ENCODE measurements around the gene CRMP1. TPM values are rescaled to one million over a fixed set of nuclear protein-coding genes. Genes with fewer than 3 reads are reported as not detected.

The CRMP1 gene
- total and polyA plus RNA-seq, 2 of the 8 experiments (the other 6 are each of a cell fraction or from before 2014, with no cell fraction given): 120 to 131 TPM

DNA sequence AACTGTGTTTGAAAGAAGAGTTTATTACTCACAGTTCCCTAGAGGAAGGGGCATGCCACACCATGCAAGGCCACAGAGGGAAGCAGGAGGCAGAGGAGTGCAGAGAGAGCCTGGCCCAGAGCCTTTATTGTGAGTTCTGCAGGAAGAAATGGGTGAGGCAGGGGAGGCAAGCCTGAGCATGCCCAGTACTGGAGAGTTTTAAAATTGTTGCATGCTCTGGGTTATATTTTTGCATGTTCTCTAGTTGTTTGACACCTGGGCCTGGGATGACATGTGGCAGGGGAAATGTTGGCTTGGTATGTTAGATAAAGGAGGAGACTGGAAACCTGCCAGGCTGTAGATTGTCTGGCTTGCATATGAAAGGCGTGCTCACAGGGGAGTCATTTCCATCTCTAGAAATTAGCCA, 19.7 kb upstream of the CRMP1 start:
- POLR2A ChIA-PET (ENCODE audit: partially characterized antibody): interaction anchor here (0.9 to 1.3 kb wide), 4 partner anchors 9 to 19 kb away, joined by 3 to 6 read pairs (median 3); no protein-coding TSS in a partner anchor
- Histone ChIP-seq H3K36me3 (ENCODE audit: control insufficient read depth in 2 of 4, insufficient read depth in 4 of 4, low read length in 3 of 4) (no peaks in the 10 kb centered on the region), H3K4ac (replicated peaks; ENCODE audit: insufficient read length, low read depth, low read length) (no peak overlapping the region), H4K5ac (ENCODE audit: insufficient read length, low read depth, low read length) (no peak overlapping the region), H4K8ac (ENCODE audit: extremely low read depth, insufficient read depth, low read length) (no peak overlapping the region), H3K4me3 (ENCODE audit: extremely low read depth in 1 of 4, insufficient read depth in 2 of 4, low read depth in 3 of 4, low read length in 4 of 4) (no peak overlapping the region), H2BK12ac (ENCODE audit: low read depth, low read length) (no peak overlapping the region), H2BK15ac (ENCODE audit: low read length) (no peak overlapping the region), H4K91ac (replicated peaks; ENCODE audit: insufficient read length, low read length) (no peak overlapping the region), H2AK5ac (ENCODE audit: low read depth, low read length) (no peak overlapping the region), H2BK5ac (ENCODE audit: low read depth, low read length) (0 out of 2 replicates have a peak overlapping the region, but pooled peaks have one; percentile 3), H3K4me2 (ENCODE audit: insufficient read depth in 1 of 2, low read depth in 2 of 2, low read length in 2 of 2) (peak overlapping the region; percentile 37 to 50; a peak in 1 of 4 replicates), H3K27me3 (replicated peaks in 1 of 4; ENCODE audit: control insufficient read depth in 3 of 4, extremely low read depth in 1 of 4, insufficient read depth in 3 of 4, low read length in 3 of 4) (peaks cover 0 to 8% (median 5%) of the 10 kb centered on the region in 4 experiments; a peak in 3 of 7 replicates), H3K79me2 (ENCODE audit: control insufficient read depth in 1 of 2, insufficient read depth in 2 of 2, low read length in 2 of 2) (no peaks in the 10 kb centered on the region), H4K20me1 (replicated peaks in 1 of 2; ENCODE audit: control insufficient read depth in 1 of 2, insufficient read depth in 2 of 2, low read length in 2 of 2) (no peaks in the 10 kb centered on the region), H3K9me3 (ENCODE audit: insufficient read depth in 2 of 2, low read depth in 1 of 2, low read length in 1 of 2) (peaks cover 0 to 3% of the 10 kb centered on the region in 2 experiments; a peak in 1 of 4 replicates), H3K56ac (replicated peaks; ENCODE audit: insufficient read length, low read depth, low read length) (no peak overlapping the region), H2BK20ac (ENCODE audit: low read length) (no peak overlapping the region), H3K27ac (ENCODE audit: low read depth, low read length) (no peak overlapping the region), H3K18ac (ENCODE audit: extremely low read depth, low read length) (peak overlapping the region; percentile 66), H3K4me1 (replicated peaks in 1 of 4; ENCODE audit: control insufficient read depth in 3 of 4, insufficient read depth in 4 of 4, low read length in 3 of 4) (peaks cover 0 to 24% (median 8%) of the 10 kb centered on the region in 4 experiments; a peak in 5 of 7 replicates), H3K23me2 (ENCODE audit: low read depth, low read length) (no peaks in the 10 kb centered on the region), H2AFZ (ENCODE audit: low read length) (no peak overlapping the region), H3K23ac (ENCODE audit: insufficient read length) (no peak overlapping the region), H3K14ac (ENCODE audit: insufficient read length) (no peak overlapping the region), H3K79me1 (ENCODE audit: low read depth, low read length) (no peaks in the 10 kb centered on the region), H2BK120ac (replicated peaks; ENCODE audit: low read depth, low read length) (no peak overlapping the region), H3K9ac (replicated peaks in 1 of 4; ENCODE audit: extremely low read depth in 1 of 4, low read depth in 3 of 4, low read length in 3 of 4) (no peak overlapping the region)
- no peak for DNase-seq (ENCODE audit: low read depth in 1 of 2, low spot score in 2 of 2)
- WGBS, 2 experiments (ENCODE audit: extremely low coverage in 1 of 2, insufficient coverage in 1 of 2, insufficient read length in 1 of 2, insufficient replicate concordance in 2 of 2, low coverage in 1 of 2, low lambda C conversion rate in 2 of 2, missing lambda C conversion rate in 1 of 2): 81% methylated on average over 1 of the region's 1 CpG; no CpG with 5 or more reads in 1 of the 2 experiments
- CTCF ChIA-PET (ENCODE audit: partially characterized antibody): interaction anchor here (0.9 to 1.4 kb wide), 5 partner anchors 10 to 86 kb away, joined by 3 to 4 read pairs (median 3); no protein-coding TSS in a partner anchor
- FAIRE-seq: peak; percentile 78
- 0 out of 4 replicates have a peak, but pooled peaks of 1 of the 2 experiments have one; percentile 19 for TF ChIP-seq HDAC2 (IDR thresholded peaks at IDR 0.05; ENCODE audit: borderline replicate concordance in 1 of 2, low read depth in 2 of 2, low read length in 2 of 2)
- TF ChIP-seq MAX (IDR thresholded peaks at IDR 0.05): peak; percentile 33; the same call in 1 of the 2 replicates
- peak; percentile 90; the same call in 1 of the 2 replicates for TF ChIP-seq POU5F1 (IDR thresholded peaks at IDR 0.05; ENCODE audit: low read depth, low read length)
- no peak for TF ChIP-seq POLR2A (IDR thresholded peaks at IDR 0.05; ENCODE audit: control extremely low read depth in 1 of 2, low read depth in 2 of 2, low read length in 2 of 2)
- no peak for TF ChIP-seq JUND (IDR thresholded peaks at IDR 0.05; ENCODE audit: low read length)
- TF ChIP-seq, protein P1, sequence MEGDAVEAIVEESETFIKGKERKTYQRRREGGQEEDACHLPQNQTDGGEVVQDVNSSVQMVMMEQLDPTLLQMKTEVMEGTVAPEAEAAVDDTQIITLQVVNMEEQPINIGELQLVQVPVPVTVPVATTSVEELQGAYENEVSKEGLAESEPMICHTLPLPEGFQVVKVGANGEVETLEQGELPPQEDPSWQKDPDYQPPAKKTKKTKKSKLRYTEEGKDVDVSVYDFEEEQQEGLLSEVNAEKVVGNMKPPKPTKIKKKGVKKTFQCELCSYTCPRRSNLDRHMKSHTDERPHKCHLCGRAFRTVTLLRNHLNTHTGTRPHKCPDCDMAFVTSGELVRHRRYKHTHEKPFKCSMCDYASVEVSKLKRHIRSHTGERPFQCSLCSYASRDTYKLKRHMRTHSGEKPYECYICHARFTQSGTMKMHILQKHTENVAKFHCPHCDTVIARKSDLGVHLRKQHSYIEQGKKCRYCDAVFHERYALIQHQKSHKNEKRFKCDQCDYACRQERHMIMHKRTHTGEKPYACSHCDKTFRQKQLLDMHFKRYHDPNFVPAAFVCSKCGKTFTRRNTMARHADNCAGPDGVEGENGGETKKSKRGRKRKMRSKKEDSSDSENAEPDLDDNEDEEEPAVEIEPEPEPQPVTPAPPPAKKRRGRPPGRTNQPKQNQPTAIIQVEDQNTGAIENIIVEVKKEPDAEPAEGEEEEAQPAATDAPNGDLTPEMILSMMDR (IDR thresholded peaks at IDR 0.05; ENCODE audit: control extremely low read depth in 1 of 3, insufficient read depth in 1 of 3, low read depth in 1 of 3, low read length in 3 of 3): peak in 1 of 3 experiments; percentile 16; a peak in 1 of 4 replicates
- no peak for TF ChIP-seq USF2 (IDR thresholded peaks at IDR 0.05; ENCODE audit: low read length)
- TF ChIP-seq SP1 (IDR thresholded peaks at IDR 0.05; ENCODE audit: low read depth, low read length): 0 out of 2 replicates have a peak, but pooled peaks have one; percentile 21

Measured in H1 (cell line).